Upper lobe of left lung (tissue), 6 donors: Measurements from ENCODE around the gene IFT74. TPM values are rescaled to one million over a fixed set of nuclear protein-coding genes. Genes with fewer than 3 reads are reported as not detected.
A peak's percentile ranks its signal among the peaks of the same experiment; 100 is the strongest.

Experiments
- ATAC-seq, 2 donors: fragments of 200-7000 bp; cut with Tn5 transposase; one replicate each; pipeline ENCODE4 v1.9.1; 2022; ENCODE audit warnings: mild to moderate bottlenecking in 2 of 2, moderate library complexity in 2 of 2; ENCODE audit not compliant: low FRiP score in 2 of 2
- DNase-seq, 2 donors: peaks; one replicate each; pipeline ENCODE4 v3.0.0-alpha.2; 2019 to 2020
- H3K27ac ChIP-seq, 4 donors: fragments of 200-600 bp; sonication (generic); one replicate each; pipeline ENCODE4 v1.5.1; 2016 to 2019
- H3K27me3 ChIP-seq, 4 donors: fragments of 200-600 bp; sonication (generic); one replicate each; pipeline ENCODE4 v1.5.1; 2017 to 2019
- H3K36me3 ChIP-seq, 4 donors: fragments of 200-600 bp; sonication (generic); one replicate each; pipeline ENCODE4 v1.5.1; 2016 to 2019
- H3K4me1 ChIP-seq, 4 donors: fragments of 200-600 bp; sonication (generic); one replicate each; pipeline ENCODE4 v1.5.1; 2018 to 2019
- H3K4me3 ChIP-seq, 4 donors: fragments of 200-600 bp; sonication (generic); one replicate each; pipeline ENCODE4 v1.5.1; 2017 to 2019; ENCODE audit warnings: mild to moderate bottlenecking in 2 of 4, moderate library complexity in 1 of 4
- H3K9me3 ChIP-seq, 4 donors: fragments of 200-600 bp; sonication (generic); one replicate each; pipeline ENCODE4 v1.5.1; 2018 to 2019
- EP300 ChIP-seq, 4 donors: sonication (generic); formaldehyde crosslinking; IDR thresholded peaks; one replicate each; pipeline ENCODE4 v1.5.1; 2017; ENCODE audit warnings: antibody characterized with exemption in 4 of 4, control low read depth in 2 of 4
- POLR2A ChIP-seq, 4 donors: fragments of 450-650 bp; IDR thresholded peaks; one replicate each; pipeline ENCODE4 v1.5.1; 2016 to 2017; ENCODE audit warnings: antibody characterized with exemption in 4 of 4, mild to moderate bottlenecking in 2 of 4
- POLR2AphosphoS5 ChIP-seq, 2 donors: sonication (generic); formaldehyde crosslinking; IDR thresholded peaks; one replicate each; pipeline ENCODE4 v1.5.1; 2017; ENCODE audit warnings: antibody characterized with exemption in 2 of 2
- WGBS, 2 donors: methylation state at CpG; one replicate each; pipeline ENCODE4 v1.1.5; 2017 to 2018; 5-methylcytosine and 5-hydroxymethylcytosine counted together
- total RNA-seq, 6 donors: library from RNA; depleted of rRNA in 4 of 6; stranded (reverse); fragments of >200 nt in 4 of 6; gene quantifications; one replicate each; pipeline versions ENCODE4 v1.1.0 to v1.2.1, GENCODE V29; 2016 to 2021
- TF ChIP-seq, protein P1 (sequence below), 6 experiments: fragments of 450-650 bp in 4 of 6; fragments of 200-600 bp in 2 of 6; sonication (generic) in 2 of 6; IDR thresholded peaks; one replicate each; pipeline ENCODE4 v1.5.1; 2016 to 2019; ENCODE audit warnings: antibody characterized with exemption in 6 of 6
- donor health status: DM: no; HTN: no; CAD: no; lungs with moderate emphysema.
- donor health status: DM: no; HTN: yes; CAD: no; lungs with severe emphysema.

IFT74 gene
- total RNA-seq, 6 donors from 2014 or later: 7.3 to 33.5 (median 10.8) TPM

DNA sequence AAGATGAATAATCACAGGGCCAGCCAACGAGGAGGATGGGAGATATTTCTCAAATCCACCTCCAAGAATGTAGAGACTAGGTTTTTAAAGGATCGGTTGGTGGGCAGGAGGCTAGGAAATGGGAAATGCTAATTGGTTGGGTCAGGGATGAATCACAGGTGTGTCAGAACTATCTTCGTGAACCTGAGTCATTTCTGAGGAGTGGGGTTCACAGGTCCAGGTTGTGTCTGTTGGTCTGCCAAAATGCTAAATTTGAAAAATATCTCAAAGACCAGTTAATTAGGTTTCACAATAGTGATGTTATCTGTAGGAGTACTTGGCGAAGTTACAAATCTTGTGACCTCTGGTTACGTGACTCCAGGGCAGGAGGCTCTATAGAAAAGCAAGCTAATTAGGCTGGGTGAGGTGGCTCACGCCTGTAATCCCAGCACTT, 6.6 kb upstream of the IFT74 start:
- H3K36me3 ChIP-seq: no peaks in the 10 kb centered on the region
- H3K9me3 ChIP-seq: no peaks in the 10 kb centered on the region
- no peak overlapping the region for H3K4me3 ChIP-seq
- ATAC-seq: no peak
- H3K27ac ChIP-seq: no peak overlapping the region
- peaks cover 17 to 27% (median 21%) of the 10 kb centered on the region in 4 donors for H3K4me1 ChIP-seq
- 75 to 86% methylated on average over 6 of the region's 6 CpGs for WGBS, 2 donors
- no peak for DNase-seq
- TF ChIP-seq, protein P1, sequence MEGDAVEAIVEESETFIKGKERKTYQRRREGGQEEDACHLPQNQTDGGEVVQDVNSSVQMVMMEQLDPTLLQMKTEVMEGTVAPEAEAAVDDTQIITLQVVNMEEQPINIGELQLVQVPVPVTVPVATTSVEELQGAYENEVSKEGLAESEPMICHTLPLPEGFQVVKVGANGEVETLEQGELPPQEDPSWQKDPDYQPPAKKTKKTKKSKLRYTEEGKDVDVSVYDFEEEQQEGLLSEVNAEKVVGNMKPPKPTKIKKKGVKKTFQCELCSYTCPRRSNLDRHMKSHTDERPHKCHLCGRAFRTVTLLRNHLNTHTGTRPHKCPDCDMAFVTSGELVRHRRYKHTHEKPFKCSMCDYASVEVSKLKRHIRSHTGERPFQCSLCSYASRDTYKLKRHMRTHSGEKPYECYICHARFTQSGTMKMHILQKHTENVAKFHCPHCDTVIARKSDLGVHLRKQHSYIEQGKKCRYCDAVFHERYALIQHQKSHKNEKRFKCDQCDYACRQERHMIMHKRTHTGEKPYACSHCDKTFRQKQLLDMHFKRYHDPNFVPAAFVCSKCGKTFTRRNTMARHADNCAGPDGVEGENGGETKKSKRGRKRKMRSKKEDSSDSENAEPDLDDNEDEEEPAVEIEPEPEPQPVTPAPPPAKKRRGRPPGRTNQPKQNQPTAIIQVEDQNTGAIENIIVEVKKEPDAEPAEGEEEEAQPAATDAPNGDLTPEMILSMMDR (IDR thresholded peaks at IDR 0.05): no peak
- no peak for TF ChIP-seq EP300 (IDR thresholded peaks at IDR 0.05)
- no peak for TF ChIP-seq POLR2AphosphoS5 (IDR thresholded peaks at IDR 0.05)
- TF ChIP-seq POLR2A (IDR thresholded peaks at IDR 0.05): no peak
- no peaks in the 10 kb centered on the region for H3K27me3 ChIP-seq

DNA sequence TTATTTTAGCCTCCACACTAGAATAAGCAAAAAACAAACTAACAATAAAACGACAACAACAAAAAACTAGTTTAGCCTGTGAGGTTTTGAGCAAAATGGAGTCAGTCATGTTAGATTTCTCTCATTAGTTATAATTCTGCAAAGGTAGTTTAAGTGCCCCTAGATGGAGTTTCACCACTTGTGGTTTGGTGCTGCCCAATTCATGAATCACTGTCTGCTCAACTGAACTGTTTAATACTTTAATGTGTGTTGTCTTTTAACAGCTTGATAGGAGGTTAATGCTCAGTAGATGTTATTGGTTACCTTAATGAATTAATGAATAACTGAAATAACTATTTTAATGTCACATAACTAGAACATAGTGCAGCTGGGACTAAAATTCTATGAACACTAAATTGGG, 5.7 kb upstream of the IFT74 start:
- H3K4me1 ChIP-seq: peaks cover 12 to 27% (median 18%) of the 10 kb centered on the region in 4 donors
- no peaks in the 10 kb centered on the region for H3K36me3 ChIP-seq
- ATAC-seq: no peak
- TF ChIP-seq POLR2A (IDR thresholded peaks at IDR 0.05) (no peak), EP300 (IDR thresholded peaks at IDR 0.05) (no peak)
- no peaks in the 10 kb centered on the region for H3K27me3 ChIP-seq
- H3K27ac ChIP-seq: no peak overlapping the region
- H3K9me3 ChIP-seq: no peaks in the 10 kb centered on the region
- 85 to 89% methylated on average over 1 of the region's 1 CpG for WGBS, 2 donors
- H3K4me3 ChIP-seq: no peak overlapping the region
- no peak for DNase-seq

DNA sequence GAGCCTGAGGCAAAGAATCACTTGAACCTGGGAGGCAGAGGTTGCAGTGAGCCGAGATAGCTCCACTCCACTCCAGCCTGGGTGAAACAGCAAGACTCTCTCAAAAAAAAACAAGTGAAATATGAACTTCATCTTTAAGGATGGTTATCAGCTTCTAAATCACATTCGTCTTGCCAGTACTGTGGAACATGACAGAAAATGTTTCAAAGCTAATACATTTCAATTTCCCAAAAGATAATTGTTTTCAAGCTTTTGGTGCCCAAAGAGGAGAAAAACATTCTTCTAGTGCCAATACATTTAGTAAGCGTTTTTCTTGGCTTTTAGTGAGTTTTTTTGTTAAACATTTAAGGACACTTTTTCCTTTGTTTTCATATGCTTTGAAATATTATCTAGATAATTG, 4.4 kb upstream of the IFT74 start:
- whole genome bisulfite sequencing, 2 donors: 80 to 86% methylated on average over 3 of the region's 3 CpGs
- H3K4me3 ChIP-seq: no peak overlapping the region
- no peak overlapping the region for H3K27ac ChIP-seq
- H3K36me3 ChIP-seq: no peaks in the 10 kb centered on the region
- TF ChIP-seq, protein P1 (IDR thresholded peaks at IDR 0.05): no peak
- TF ChIP-seq POLR2A (IDR thresholded peaks at IDR 0.05) (no peak), POLR2AphosphoS5 (IDR thresholded peaks at IDR 0.05) (no peak), EP300 (IDR thresholded peaks at IDR 0.05) (no peak)
- ATAC-seq (no peak), DNase-seq (no peak)
- peaks cover 5 to 19% (median 13%) of the 10 kb centered on the region in 4 donors for H3K4me1 ChIP-seq
- H3K9me3 ChIP-seq: no peaks in the 10 kb centered on the region
- H3K27me3 ChIP-seq: no peaks in the 10 kb centered on the region

DNA sequence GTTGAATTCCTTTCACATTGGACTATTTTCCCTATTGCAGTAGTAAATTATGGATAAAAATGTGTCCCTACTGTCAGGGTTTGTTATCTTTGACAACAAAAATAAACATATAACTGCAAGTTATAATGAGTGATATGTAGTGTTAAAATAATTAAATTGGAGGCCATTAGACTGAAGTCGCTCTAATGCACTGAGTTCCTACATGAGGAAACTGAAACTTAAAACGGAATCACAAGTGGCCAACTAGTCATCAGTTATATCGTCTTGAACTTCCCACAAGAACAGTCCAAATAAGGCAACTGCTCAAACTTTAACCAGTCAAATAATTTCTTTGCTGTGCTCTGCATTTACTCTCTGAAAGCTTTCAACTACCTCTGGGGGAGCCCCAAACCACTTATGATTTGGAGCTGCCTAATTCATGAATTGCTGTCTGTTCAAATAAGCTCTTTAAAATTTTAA, 2.1 kb upstream of the IFT74 start:
- H3K4me3 ChIP-seq: no peak overlapping the region

DNA sequence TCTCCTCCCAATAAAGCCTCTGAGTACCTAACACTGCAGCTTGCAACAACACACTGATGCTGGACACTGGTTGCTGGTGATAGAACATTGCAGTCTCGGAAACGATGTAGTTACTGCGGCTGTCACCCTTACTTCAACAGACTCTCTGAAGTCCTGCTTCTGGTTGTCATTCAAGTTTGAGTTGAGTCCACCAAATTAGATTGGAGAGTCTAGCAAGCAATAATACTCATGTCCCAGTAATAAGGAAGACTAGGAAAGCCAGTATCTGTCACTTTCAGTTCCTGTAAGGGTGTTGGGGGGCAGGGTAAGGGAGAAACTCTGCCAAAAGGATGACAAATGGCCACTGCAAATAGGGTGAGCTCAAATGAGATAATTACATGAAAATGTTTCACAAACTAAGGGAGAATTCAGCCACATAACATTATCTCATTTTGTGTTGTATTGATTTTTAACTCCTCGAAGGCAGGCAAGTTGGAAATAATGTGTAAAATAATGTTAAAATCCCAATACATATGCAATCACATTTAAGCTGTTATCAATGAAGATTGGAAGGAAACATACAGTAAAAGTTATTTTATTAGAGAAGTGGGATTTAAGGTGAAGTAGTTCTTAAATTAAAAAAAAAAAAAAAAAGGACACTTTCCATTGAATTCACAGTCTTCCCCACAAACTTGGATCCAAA, 849 bp upstream of the IFT74 start:
- Histone ChIP-seq H3K27ac (peak overlapping the region; percentile 79 to 88 (median 84)), H3K4me3 (peak overlapping the region; percentile 12 to 62 (median 51)), H3K4me1 (peaks cover 0 to 13% (median 9%) of the 10 kb centered on the region in 4 donors), H3K9me3 (no peaks in the 10 kb centered on the region), H3K36me3 (no peaks in the 10 kb centered on the region), H3K27me3 (no peaks in the 10 kb centered on the region)
- 57 to 62% methylated on average over 4 of the region's 4 CpGs for WGBS, 2 donors
- ATAC-seq (peak in 1 of 2 donors; percentile 73), DNase-seq (no peak)
- TF ChIP-seq POLR2A (IDR thresholded peaks at IDR 0.05) (no peak), POLR2AphosphoS5 (IDR thresholded peaks at IDR 0.05) (no peak), EP300 (IDR thresholded peaks at IDR 0.05) (no peak)
- TF ChIP-seq, protein P1 (IDR thresholded peaks at IDR 0.05): no peak

More for the DNA sequence above, 2.1 kb upstream of the IFT74 start:
- peaks cover 0 to 13% (median 9%) of the 10 kb centered on the region in 4 donors for H3K4me1 ChIP-seq
- no peak for TF ChIP-seq EP300 (IDR thresholded peaks at IDR 0.05)
- peak in 1 of 4 donors; percentile 18 for TF ChIP-seq POLR2A (IDR thresholded peaks at IDR 0.05)
- ATAC-seq (no peak), DNase-seq (no peak)
- H3K27ac ChIP-seq: peak overlapping the region; percentile 9 to 88 (median 72)
- no peaks in the 10 kb centered on the region for H3K36me3 ChIP-seq
- 57 to 60% methylated on average over 3 of the region's 3 CpGs for WGBS, 2 donors
- no peaks in the 10 kb centered on the region for H3K27me3 ChIP-seq
- H3K9me3 ChIP-seq: no peaks in the 10 kb centered on the region
